SK-N-SH treated with all-trans-retinoic acid at 6 μM for 48 hours (cell line): ENCODE results near the gene SMARCAL1.

ENCODE experiments used
- ATAC-seq: fragments of 200-7000 bp; cut with Tn5 transposase; 3 replicates; pipeline ENCODE4 v1.9.1; 2020; ENCODE audit warnings: mild to moderate bottlenecking, moderate library complexity
- ARNTL ChIP-seq: fragments of 450-650 bp; formaldehyde crosslinking; IDR thresholded peaks from 2 replicates; pipeline ENCODE4 v1.5.0; 2020; ENCODE audit warnings: low read depth, mild to moderate bottlenecking, moderate library complexity, borderline replicate concordance
- BACH2 ChIP-seq: fragments of 250-450 bp; sonication (Bioruptor Pico); IDR thresholded peaks from 2 replicates; pipeline ENCODE4 v1.9.0; 2021; ENCODE audit warnings: mild to moderate bottlenecking, borderline replicate concordance
- CSDC2 ChIP-seq: fragments of 250-450 bp; sonication (Bioruptor Pico); IDR thresholded peaks from 2 replicates; pipeline ENCODE4 v1.5.0; 2020; ENCODE audit warnings: mild to moderate bottlenecking, moderate library complexity
- ESRRG ChIP-seq: fragments of 250-450 bp; sonication (Bioruptor Pico); IDR thresholded peaks from 2 replicates; pipeline ENCODE4 v1.6.1; 2021; ENCODE audit warnings: mild to moderate bottlenecking
- GLIS3 ChIP-seq: fragments of 250-450 bp; sonication (Bioruptor Pico); IDR thresholded peaks from 2 replicates; pipeline ENCODE4 v1.5.0; 2020; ENCODE audit warnings: mild to moderate bottlenecking, moderate library complexity
- ISL1 ChIP-seq: fragments of 250-450 bp; sonication (Bioruptor Pico); IDR thresholded peaks from 2 replicates; pipeline ENCODE4 v2.1.2; 2022; ENCODE audit warnings: mild to moderate bottlenecking, moderate library complexity
- OSR1 ChIP-seq: fragments of 250-450 bp; sonication (Bioruptor Pico); IDR thresholded peaks from 2 replicates; pipeline ENCODE4 v1.8.0; 2022; ENCODE audit warnings: moderate library complexity, mild to moderate bottlenecking, inconsistent platforms
- PPARA ChIP-seq: fragments of 250-450 bp; sonication (Bioruptor Pico); IDR thresholded peaks from 2 replicates; pipeline ENCODE4 v1.5.0; 2020; ENCODE audit warnings: mild to moderate bottlenecking, borderline replicate concordance
- RARB ChIP-seq: fragments of 250-450 bp; sonication (Bioruptor Pico); IDR thresholded peaks from 2 replicates; pipeline ENCODE4 v1.8.0; 2021; ENCODE audit warnings: mild to moderate bottlenecking, moderate library complexity
- SNAI2 ChIP-seq: fragments of 250-450 bp; sonication (Bioruptor Pico); IDR thresholded peaks from 2 replicates; pipeline ENCODE4 v1.5.0; 2020; ENCODE audit warnings: mild to moderate bottlenecking, moderate library complexity
- TCF4 ChIP-seq: fragments of 250-450 bp; sonication (Bioruptor Pico); IDR thresholded peaks from 2 replicates; pipeline ENCODE4 v1.8.0; 2021; ENCODE audit warnings: mild to moderate bottlenecking, moderate library complexity, borderline replicate concordance
- TOX ChIP-seq: fragments of 250-450 bp; sonication (Bioruptor Pico); IDR thresholded peaks from 2 replicates; pipeline ENCODE4 v1.8.0; 2021; ENCODE audit warnings: mild to moderate bottlenecking, moderate library complexity, borderline replicate concordance
- ZC3H10 ChIP-seq: fragments of 250-450 bp; sonication (Bioruptor Pico); IDR thresholded peaks from 2 replicates; pipeline ENCODE4 v1.5.1; 2021; ENCODE audit warnings: mild to moderate bottlenecking, moderate library complexity
- ZFP3 ChIP-seq: fragments of 250-450 bp; sonication (Bioruptor Pico); IDR thresholded peaks from 2 replicates; pipeline ENCODE4 v1.5.0; 2020; ENCODE audit warnings: mild to moderate bottlenecking, moderate library complexity
- ZFP30 ChIP-seq: fragments of 450-650 bp; formaldehyde crosslinking; IDR thresholded peaks from 2 replicates; pipeline ENCODE4 v1.5.0; 2022; ENCODE audit warnings: mild to moderate bottlenecking, moderate library complexity
- ZNF565 ChIP-seq: fragments of 450-650 bp; formaldehyde crosslinking; conservative IDR thresholded peaks from 2 replicates; pipeline ENCODE4 v1.5.0; 2020; ENCODE audit warnings: low read depth, mild to moderate bottlenecking, moderate library complexity
- ZNF70 ChIP-seq: fragments of 450-650 bp; formaldehyde crosslinking; IDR thresholded peaks from 2 replicates; pipeline ENCODE4 v1.5.0; 2020; ENCODE audit warnings: mild to moderate bottlenecking, moderate library complexity
- TF ChIP-seq, protein P1 (sequence below): fragments of 250-450 bp; sonication (Bioruptor Pico); IDR thresholded peaks from 2 replicates; pipeline ENCODE4 v1.5.1; 2021; ENCODE audit warnings: mild to moderate bottlenecking, moderate library complexity
- TF ChIP-seq, protein P2 (sequence below): fragments of 250-450 bp; sonication (Bioruptor Pico); IDR thresholded peaks from 2 replicates; pipeline ENCODE4 v1.5.0; 2020; ENCODE audit warnings: mild to moderate bottlenecking, moderate library complexity
- TF ChIP-seq, protein P3 (sequence below): fragments of 250-450 bp; sonication (Bioruptor Pico); IDR thresholded peaks from 2 replicates; pipeline ENCODE4 v1.8.0; 2020; ENCODE audit warnings: mild to moderate bottlenecking, moderate library complexity, borderline replicate concordance
- TF ChIP-seq, protein P4 (sequence below): fragments of 250-450 bp; sonication (Bioruptor Pico); IDR thresholded peaks from 2 replicates; pipeline ENCODE4 v1.8.0; 2021; ENCODE audit warnings: low read depth, mild to moderate bottlenecking, moderate library complexity, borderline replicate concordance
- TF ChIP-seq, protein P5 (sequence below): fragments of 250-450 bp; sonication (Bioruptor Pico); IDR thresholded peaks from 2 replicates; pipeline ENCODE4 v1.5.1; 2020; ENCODE audit warnings: low read depth, mild to moderate bottlenecking, moderate library complexity

The SMARCAL1 gene

DNA sequence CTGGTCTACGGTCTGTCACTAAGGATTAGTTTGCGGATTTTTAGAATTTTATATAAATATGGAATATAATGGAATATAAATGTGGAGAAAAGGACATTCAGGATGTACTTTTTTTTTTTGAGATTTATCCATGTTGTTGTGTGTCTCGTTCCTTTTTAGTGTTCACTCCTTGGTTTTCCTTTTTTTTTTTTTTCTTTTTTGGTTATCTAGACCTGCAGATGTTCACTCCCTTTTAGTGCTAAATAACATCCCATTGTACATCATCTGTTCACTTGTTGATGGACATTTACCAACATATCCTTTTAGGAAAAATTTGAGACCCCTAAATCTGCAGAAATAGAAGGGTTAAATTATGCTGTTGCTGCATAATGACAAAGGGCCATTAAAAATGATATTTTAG is 60.9 kb downstream of the SMARCAL1 start (continued):
- TF ChIP-seq, protein P1, sequence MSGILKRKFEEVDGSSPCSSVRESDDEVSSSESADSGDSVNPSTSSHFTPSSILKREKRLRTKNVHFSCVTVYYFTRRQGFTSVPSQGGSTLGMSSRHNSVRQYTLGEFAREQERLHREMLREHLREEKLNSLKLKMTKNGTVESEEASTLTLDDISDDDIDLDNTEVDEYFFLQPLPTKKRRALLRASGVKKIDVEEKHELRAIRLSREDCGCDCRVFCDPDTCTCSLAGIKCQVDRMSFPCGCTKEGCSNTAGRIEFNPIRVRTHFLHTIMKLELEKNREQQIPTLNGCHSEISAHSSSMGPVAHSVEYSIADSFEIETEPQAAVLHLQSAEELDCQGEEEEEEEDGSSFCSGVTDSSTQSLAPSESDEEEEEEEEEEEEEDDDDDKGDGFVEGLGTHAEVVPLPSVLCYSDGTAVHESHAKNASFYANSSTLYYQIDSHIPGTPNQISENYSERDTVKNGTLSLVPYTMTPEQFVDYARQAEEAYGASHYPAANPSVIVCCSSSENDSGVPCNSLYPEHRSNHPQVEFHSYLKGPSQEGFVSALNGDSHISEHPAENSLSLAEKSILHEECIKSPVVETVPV (CRISPR knock-in tag), result no peak
- TF ChIP-seq ARNTL (CRISPR knock-in tag), result no peak
- no peak for TF ChIP-seq SNAI2 (CRISPR knock-in tag)
- no peak for TF ChIP-seq ZFP3 (CRISPR knock-in tag)
- no peak for TF ChIP-seq RARB

DNA sequence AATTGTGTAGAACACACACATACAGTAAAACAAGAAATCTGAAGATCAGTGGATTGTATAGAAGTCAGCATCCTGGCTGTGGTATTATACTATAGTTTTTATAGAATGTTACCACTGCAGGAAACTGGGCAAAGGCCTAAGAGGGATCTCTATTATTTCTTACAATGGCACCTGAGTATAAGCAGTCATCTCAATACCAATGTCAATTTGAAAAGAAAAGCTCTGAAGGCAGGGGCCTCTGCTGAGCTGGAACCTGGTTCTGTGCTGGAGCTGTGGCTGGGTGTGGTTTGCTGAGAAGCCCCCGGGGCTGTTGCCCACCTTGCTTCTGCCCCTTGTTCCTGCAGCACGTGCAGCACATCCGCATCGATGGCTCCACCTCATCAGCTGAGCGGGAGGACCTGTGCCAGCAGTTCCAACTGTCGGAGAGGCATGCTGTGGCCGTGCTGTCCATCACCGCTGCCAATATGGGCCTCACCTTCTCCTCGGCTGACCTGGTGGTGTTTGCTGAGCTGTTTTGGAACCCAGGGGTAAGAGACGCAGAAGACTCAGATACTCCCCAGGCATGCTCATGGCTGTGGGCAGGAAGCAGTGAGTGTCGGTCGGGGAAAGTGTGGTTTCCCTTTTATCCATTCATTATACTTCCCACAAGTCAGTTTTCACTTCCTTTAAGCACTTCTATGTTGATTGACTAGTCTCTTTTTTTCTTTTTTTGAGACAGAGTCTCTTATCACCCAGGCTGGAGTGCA is 62.8 kb downstream of the SMARCAL1 start:
- no peak for ATAC-seq
- TF ChIP-seq, protein P2, sequence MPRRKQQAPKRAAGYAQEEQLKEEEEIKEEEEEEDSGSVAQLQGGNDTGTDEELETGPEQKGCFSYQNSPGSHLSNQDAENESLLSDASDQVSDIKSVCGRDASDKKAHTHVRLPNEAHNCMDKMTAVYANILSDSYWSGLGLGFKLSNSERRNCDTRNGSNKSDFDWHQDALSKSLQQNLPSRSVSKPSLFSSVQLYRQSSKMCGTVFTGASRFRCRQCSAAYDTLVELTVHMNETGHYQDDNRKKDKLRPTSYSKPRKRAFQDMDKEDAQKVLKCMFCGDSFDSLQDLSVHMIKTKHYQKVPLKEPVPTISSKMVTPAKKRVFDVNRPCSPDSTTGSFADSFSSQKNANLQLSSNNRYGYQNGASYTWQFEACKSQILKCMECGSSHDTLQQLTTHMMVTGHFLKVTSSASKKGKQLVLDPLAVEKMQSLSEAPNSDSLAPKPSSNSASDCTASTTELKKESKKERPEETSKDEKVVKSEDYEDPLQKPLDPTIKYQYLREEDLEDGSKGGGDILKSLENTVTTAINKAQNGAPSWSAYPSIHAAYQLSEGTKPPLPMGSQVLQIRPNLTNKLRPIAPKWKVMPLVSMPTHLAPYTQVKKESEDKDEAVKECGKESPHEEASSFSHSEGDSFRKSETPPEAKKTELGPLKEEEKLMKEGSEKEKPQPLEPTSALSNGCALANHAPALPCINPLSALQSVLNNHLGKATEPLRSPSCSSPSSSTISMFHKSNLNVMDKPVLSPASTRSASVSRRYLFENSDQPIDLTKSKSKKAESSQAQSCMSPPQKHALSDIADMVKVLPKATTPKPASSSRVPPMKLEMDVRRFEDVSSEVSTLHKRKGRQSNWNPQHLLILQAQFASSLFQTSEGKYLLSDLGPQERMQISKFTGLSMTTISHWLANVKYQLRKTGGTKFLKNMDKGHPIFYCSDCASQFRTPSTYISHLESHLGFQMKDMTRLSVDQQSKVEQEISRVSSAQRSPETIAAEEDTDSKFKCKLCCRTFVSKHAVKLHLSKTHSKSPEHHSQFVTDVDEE (CRISPR knock-in tag), result no peak
- TF ChIP-seq TCF4 (CRISPR knock-in tag) (no peak), TOX (no peak), RARB (no peak)
- TF ChIP-seq, all 23 proteins: peak for 0

DNA sequence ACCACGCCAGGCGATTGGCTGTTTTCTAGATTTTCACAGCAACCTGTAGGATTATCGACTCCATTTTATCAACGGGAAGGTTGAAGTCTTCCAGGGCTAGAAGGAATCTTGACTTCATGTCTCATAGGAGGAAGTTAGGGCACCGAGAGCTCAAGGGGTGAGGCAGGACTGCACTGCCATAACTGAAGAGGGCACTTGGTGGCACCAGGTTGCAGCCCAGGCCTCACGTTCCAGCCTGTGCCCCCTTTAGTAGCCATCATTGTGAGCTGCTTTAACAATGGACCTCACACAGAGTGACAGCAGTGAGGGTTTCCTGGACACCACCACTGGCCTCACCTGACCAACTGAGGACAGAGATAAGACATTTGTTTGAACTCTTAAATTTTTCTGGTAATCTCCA is 63.5 kb downstream of the SMARCAL1 start:
- ATAC-seq, result no peak
- TF ChIP-seq OSR1 (CRISPR knock-in tag) (no peak), ZNF70 (CRISPR knock-in tag) (no peak), ESRRG (no peak), ZFP30 (no peak), GLIS3 (CRISPR knock-in tag) (no peak), RARB (no peak), PPARA (no peak), ZNF565 (CRISPR knock-in tag) (no peak), ISL1 (no peak), TOX (no peak), CSDC2 (CRISPR knock-in tag) (no peak), ZFP3 (CRISPR knock-in tag) (no peak), BACH2 (CRISPR knock-in tag) (no peak), SNAI2 (CRISPR knock-in tag) (no peak), ZC3H10 (no peak)
- TF ChIP-seq, protein P3, sequence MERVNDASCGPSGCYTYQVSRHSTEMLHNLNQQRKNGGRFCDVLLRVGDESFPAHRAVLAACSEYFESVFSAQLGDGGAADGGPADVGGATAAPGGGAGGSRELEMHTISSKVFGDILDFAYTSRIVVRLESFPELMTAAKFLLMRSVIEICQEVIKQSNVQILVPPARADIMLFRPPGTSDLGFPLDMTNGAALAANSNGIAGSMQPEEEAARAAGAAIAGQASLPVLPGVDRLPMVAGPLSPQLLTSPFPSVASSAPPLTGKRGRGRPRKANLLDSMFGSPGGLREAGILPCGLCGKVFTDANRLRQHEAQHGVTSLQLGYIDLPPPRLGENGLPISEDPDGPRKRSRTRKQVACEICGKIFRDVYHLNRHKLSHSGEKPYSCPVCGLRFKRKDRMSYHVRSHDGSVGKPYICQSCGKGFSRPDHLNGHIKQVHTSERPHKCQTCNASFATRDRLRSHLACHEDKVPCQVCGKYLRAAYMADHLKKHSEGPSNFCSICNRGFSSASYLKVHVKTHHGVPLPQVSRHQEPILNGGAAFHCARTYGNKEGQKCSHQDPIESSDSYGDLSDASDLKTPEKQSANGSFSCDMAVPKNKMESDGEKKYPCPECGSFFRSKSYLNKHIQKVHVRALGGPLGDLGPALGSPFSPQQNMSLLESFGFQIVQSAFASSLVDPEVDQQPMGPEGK, result no peak
- TF ChIP-seq, protein P2 (CRISPR knock-in tag), result no peak
- TF ChIP-seq, protein P4, sequence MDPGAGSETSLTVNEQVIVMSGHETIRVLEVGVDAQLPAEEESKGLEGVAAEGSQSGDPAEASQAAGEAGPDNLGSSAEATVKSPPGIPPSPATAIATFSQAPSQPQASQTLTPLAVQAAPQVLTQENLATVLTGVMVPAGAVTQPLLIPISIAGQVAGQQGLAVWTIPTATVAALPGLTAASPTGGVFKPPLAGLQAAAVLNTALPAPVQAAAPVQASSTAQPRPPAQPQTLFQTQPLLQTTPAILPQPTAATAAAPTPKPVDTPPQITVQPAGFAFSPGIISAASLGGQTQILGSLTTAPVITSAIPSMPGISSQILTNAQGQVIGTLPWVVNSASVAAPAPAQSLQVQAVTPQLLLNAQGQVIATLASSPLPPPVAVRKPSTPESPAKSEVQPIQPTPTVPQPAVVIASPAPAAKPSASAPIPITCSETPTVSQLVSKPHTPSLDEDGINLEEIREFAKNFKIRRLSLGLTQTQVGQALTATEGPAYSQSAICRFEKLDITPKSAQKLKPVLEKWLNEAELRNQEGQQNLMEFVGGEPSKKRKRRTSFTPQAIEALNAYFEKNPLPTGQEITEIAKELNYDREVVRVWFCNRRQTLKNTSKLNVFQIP (CRISPR knock-in tag), result no peak
- TF ChIP-seq, protein P5, sequence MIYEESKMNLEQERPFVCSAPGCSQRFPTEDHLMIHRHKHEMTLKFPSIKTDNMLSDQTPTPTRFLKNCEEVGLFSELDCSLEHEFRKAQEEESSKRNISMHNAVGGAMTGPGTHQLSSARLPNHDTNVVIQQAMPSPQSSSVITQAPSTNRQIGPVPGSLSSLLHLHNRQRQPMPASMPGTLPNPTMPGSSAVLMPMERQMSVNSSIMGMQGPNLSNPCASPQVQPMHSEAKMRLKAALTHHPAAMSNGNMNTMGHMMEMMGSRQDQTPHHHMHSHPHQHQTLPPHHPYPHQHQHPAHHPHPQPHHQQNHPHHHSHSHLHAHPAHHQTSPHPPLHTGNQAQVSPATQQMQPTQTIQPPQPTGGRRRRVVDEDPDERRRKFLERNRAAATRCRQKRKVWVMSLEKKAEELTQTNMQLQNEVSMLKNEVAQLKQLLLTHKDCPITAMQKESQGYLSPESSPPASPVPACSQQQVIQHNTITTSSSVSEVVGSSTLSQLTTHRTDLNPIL (CRISPR knock-in tag), result no peak
- TF ChIP-seq, protein P1 (CRISPR knock-in tag), result no peak
